HG03108 (cell line): Measurements from ENCODE around the gene CTDSPL.
"Not testable (repeated sequence)": the region's sequence is repeated elsewhere in the genome, so short reads cannot be mapped to it uniquely, and the experiment has no call there.

Experiments
- ATAC-seq: cut with Tn5 transposase; IDR thresholded peaks from one replicate; pipeline ENCODE4 v1.9.1; 2021; ENCODE audit warnings: moderate library complexity; ENCODE audit not compliant: unreplicated experiment

Gene CTDSPL

DNA sequence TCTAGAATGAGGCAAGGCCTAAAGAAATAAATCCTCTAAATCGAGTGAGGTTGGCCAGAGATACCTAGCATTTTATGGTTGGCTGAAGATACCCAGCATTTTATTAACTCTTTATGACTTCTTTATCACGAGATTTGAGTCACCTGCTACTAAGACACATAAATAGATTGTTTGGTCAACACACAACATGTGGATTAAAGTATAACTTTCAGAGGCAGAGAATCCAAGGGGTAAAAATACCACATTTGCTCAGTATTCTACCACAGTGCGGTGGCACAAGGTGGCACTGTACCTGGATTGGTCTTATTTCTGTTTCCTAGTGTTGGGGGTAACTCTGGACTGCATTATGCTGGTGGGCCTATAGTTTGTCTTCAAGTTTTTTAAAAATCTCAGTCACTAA is 102.0 kb downstream of the CTDSPL start:
- no peak for ATAC-seq

DNA sequence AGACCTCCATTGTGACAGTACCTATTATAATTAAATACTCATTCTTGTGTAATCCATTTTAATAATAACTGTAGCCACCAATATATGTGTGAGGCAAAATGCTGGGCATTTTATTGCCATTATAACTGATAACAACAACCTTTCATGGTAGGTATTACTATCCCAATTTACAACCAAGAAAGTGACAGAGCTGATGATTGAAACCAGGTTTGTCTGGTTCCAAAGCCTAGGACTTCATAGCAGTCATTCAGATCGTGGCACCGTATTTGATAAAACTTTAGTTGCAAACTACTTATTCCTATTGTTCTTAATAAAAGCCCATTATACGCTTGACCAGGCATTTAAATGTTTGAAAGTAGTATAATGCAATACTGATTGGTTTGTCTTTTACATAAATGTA is 102.5 kb downstream of the CTDSPL start:
- no peak for ATAC-seq

DNA sequence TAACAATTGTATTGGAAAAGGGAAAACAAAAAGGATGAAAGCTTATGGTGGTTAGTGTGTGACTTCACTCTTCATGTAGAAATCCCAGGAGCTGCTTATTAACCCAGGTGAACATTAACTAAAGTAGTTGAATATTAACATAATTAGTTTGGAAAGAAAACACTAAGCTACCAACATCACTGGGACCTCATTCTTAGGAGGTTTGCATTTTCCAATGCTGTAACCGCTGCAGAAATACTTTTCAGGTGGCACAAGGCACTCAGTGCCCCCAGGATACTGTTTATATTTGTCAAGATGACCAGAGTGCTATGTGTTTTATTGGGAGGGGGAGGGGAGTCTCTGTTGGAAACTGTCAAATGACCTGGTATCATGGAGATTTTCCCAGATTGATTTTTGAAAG is 103.0 kb downstream of the CTDSPL start:
- ATAC-seq, result no peak

DNA sequence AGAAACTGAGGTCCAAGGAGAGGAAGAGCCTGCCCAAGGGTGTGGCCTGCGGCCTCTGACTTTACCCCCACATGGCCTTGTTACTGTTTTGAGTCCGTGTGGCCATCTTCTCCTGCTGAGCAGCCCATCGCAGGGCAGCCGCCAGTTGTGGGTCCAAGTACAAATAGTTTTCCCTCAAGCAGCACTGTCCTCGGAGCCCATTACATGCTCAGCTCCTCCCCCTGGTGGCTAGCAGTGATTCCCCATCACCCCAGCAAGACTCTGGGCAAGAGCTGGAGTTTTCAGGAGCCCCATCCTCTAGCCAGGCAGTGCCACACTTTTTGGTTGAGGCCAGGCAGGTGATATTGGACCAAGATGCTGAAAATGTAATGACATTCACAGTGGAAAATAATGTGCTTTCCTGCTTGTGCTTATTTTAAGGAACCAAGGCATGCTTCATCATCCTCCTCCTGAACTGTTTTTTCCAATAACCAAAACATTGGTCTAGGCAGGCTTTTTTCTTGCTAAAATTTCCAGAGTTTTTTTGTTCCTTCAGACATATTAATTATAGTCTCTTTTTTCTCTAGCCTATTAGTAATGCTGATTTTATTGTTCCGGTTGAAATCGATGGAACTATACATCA is 105.7 kb downstream of the CTDSPL start:
- ATAC-seq, result peak; percentile 52

DNA sequence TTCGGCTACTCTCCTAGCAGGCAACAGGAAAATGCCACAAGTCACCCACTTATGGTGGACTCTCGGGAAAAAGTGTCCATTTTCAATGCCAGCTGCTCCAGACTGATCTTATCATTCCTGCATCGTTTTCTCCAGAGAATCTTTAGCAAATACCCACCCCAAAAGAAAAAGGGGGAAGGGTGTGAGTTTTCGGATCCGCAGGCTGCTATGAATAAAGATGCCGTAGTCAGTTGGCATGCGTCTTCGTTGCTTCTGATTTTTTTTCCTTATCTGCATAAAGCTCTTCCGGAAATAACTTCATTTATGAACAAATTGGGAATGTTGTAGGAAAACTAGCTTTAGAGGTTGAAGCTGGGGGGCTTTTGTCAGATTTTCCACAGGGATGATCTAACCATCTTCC is 106.5 kb downstream of the CTDSPL start:
- no peak for ATAC-seq

DNA sequence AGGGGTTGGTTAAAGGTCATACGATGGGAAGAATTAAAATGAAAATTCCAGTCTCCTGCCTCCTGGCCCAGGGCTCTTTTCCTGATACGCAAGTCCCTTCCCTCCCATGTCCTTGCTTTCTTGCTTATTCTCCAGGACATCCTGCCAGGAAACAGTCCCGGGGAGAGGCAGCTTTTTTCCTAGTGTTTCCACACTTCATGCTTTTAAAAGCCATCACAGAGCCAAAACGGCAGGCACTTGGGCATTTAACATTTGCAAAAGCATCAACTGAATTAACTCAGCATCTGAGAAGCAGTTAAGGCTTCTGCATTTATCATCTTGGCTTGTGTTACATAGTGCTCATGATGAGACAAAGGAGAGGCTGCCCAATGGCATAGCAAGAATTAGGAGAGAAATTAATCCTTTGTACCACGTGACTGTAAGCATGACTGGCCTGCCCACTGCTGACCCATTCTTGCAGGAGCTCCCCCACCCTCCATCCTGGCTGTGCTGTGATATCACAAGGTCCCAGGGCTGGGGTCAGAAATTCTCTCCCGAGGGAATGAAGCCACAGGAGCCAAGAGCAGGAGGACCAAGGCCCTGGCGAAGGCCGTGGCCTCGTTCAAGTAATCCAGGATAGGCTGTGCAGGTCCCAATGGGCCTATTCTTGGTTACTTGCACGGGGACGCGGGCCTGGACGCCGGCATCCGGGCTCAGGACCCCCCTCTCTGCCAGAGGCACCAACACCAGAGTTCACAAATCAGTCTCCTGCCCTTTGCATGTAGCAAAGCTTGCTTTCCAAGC is 107.3 kb downstream of the CTDSPL start:
- ATAC-seq, result no peak

DNA sequence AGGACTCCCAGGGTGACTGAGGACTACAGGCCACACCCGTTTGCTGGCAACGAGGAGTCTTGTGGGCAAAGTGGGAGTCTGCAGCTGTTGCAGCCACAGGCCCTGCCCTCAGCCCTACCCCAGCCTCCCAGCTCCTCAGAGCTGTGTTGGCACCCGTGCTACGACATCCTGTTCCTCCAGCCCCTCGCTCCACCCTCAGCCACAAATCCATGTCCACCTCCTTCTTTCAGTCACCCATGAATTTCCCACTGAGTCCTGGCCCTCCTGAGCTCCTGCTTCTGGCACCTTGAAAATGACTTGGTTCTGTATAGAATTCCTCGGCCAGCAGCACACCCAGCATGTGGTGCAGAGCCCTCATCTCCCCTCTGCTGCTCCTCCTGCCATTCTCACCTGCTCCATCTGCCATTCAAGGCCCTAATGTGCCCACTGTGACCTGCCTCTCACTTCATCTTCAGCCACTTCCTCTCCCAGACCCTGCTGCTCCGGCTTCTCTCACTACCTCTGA is 108.0 kb downstream of the CTDSPL start:
- no peak for ATAC-seq

DNA sequence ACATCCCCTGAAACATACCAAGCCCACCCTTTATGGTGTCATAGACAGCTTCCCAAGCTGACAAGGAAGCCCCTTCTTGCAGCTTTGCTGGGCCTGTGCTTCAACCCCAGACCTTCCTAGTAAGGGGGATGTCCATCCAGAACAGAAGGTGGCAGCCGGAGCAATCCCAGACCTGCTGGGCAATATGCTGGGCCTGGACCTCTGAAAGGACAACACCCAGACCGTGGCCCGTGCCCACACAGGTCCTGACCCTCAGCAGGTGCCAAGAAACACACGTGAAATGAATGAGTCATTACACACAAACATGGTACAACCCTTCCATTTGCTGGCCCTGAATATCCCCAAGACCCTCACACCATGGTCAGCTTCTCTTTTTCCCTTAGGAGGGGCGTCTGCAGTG is 109.1 kb downstream of the CTDSPL start:
- ATAC-seq, result no peak

DNA sequence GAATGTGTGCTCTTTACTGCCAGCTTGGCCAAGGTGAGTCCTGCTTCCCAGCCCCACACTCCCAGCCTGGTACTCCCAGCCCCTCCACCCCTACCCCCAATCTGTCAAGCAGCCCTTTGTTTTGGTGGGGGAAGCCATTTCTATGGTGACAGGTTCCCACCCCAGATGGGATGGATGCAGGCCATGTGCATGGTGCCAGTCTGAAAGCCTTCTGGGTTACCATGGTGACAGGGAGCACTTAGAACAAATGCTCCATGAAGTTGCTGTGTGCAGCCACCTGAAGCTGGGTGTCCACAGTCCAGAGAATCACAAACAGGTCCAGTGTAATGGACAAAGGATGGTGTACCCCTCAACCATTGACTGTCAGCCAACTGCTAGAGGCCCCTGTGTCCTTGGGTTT is 109.8 kb downstream of the CTDSPL start:
- no peak for ATAC-seq

DNA sequence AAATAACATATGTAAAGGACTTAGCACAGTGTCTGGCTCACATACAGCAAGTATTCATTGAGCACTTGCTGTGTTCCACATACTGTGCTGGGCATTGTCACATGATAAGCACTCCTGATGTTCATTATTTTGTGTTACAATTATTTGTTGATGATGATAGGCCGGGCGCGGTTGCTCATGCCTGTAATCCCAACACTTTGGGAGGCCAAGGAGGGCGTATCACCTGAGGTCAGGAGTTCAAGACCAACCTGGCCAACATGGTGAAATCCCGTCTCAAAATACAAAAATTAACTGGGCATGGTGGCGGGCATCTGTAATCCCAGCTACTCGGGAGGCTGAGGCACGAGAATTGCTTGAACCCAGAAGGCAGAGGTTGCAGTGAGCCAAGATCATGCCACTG is 110.4 kb downstream of the CTDSPL start:
- ATAC-seq, result not testable (repeated sequence)

DNA sequence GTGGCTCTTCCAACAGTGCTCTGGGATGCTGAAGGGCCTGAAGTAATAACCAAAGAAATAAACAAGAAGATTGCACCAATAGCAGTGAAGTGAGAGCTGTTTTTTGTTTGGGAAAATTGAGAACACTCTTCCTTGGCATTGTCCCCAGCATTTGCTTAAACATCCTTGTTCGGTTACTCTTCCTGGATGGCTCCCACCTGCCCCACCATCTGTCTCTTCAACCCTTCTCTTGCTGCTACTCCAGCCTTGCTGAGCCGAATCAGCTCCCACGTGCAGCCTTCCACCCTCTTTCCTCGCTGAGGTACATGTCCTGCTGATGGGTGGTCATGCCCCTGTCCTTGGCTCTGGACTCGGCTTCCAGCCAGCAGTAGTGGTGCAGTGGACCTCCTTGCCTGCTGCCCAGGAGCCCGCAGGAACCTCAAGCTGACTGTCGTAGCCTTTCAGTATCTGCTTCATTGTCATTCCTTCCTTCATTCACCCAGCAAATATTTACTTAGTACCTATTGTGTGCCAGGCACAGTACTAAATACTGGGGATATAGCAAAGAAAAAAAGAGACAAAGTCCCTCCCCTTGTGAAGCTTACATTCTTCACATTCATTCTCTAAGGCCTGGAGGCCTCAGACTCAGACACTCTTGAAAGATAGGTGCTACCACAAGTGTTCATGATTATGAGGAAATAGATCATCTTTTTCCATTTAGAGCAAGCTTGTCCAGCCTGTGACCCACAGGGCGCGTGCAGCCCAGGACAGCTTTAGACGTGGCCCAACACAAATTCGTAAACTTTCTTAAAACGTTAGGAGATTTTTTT is 111.8 kb downstream of the CTDSPL start:
- no peak for ATAC-seq

DNA sequence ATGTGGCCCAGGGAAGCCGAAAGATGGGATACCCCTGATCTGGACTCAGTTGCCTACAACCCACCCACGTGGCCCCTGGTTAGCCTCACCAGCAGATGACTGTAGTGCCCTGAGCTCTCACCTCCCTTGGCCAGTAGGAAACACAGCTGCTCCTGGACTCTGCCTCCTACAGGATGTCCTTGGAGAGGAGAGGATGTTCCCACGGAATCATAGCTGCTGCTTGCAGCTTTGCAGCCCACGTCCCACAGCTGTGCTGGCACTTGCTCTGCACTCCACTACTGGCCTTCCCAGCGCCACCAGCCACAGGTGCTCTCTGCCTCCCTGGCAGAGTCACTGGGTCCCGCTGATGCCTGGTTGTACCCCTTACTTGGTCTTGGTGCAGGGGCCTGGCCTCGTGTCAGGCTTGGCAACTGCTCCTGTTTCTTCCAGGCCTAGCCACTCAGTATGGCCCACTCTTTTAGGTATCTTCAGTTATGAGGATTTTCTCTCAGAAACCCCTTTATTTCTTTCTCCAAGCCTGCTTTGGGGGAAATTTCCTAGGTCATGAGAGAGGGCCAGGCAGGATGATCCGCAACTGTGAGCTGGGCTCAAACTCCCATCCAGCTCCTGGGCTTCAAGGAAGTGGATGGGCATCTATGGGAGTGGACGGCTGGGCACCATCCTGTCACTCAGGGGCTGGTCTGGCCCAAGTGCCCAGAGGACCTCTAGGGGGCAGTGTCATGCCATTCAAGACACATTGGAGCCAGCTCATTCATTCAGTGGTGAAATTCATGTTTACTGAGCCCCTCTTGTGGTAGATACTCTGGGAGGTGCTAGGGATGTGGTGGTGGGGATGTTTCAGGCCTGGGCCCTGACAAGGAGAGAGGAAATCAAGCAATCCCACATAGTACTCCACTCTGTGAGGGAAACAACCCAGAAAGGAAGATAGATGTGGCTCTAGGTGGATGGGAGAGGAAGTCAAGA is 112.7 kb downstream of the CTDSPL start:
- peak; percentile 86 for ATAC-seq

DNA sequence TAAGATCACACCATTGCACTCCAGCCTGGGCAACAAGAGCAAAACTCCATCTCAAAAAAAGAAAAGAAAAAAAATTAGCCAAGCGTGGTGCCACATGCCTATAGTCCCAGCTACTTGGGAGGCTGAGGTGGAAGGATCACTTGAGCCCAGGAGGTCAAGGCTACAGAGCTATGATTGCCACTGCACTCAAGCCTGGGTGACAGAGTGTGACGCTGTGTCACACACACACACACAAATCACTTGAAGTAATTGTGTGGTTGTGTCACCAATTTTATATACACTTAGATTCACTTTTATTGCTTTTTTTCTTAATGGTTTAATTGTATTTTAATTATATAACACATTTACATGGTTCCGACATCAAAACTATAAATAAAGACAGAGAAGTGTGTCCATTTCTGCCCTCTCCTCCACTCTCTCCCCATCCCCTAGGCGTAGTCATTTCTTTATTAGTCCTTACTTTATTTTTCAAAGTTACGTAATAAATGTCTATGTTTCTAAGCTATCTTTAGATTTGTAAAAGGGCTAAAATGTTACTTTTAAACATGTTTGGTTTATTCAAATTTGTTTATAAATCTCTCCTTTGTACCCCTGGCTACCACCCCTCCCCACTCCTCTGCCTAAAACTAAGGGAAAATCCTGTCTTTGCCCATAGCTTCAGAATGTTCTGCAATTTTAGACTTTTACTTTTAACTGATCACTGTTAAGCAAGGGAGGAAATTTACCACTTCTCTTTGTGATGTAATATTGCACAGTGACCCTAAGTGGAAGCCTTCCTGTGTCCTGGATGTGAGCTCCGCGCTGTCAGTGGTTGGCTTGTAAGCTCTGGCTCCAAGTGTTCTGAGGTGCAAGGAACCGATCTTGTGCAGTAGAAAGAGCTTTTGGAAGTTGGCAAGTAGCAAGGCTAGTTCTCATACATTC is 118.1 kb downstream of the CTDSPL start:
- ATAC-seq, result no peak

DNA sequence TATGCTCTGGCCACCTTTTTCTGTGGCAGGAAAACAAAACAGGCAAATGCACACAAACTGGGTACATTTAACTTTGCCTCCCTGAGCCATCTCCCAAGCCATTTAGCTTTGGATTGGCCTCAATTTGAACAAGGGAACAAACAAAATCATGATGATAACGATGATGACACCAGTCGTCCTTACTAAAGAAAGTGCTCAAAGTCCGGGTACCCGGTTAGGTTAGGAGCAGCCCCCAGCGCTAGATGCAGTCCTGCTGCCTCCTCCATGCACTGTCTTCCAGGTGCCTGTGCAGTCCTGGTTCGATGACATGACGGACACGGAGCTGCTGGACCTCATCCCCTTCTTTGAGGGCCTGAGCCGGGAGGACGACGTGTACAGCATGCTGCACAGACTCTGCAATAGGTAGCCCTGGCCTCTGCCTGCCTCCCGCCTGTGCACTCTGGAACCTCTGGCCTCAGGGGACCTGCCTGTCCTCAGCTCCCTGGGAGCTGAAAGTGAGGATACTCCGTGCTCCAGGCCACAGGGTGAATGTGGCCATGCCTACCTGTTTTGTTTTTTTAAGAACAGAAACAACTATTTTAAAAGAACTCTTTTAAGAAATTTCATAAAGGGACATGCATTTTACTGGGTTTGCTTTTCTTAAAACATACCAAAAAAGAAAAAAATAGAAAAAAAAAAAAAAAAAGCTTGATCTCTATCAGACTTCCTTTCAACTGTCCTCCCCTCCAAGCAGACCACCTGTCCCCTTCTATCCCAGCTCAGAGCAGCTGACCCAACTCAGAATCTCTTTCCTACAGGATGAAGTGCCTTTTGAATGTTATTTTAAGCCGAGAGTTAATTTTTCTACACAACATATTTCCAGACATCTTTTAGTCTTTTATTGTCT is 119.0 kb downstream of the CTDSPL start:
- ATAC-seq, result no peak

DNA sequence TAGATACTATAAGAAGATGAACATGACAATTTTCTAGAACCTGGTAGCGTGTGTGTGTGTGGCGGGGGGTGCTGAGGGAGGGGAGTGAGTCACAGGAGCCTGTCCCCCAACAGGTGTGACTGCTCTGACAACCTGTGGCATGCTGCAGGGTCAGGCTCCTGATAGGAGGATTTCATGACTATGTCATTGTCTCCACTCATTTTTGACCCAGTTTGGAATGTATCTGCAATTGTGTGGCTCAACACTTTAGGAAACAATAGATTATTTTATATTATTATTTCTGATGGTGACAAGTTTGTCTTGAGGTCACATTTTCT is 119.6 kb downstream of the CTDSPL start:
- ATAC-seq, result no peak

DNA sequence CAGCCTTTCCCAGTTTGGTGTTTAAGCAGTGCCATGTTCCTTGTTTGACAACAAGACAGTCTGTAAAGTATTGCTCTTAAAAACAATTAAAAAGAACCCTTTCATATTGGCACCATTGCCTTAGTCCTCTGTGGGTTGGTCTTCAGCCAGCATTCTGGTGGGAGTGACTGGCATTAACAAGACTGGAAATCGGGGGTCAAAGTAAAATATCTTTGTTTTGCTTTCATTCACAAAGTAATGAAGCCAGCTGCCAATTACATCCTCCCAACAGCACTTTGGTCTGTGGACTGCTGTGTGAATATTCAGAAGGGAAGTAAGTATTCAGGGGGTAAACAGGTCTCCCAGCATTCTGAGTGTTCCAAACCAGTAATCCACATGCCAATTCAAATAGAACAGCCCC is 120.7 kb downstream of the CTDSPL start:
- no peak for ATAC-seq

DNA sequence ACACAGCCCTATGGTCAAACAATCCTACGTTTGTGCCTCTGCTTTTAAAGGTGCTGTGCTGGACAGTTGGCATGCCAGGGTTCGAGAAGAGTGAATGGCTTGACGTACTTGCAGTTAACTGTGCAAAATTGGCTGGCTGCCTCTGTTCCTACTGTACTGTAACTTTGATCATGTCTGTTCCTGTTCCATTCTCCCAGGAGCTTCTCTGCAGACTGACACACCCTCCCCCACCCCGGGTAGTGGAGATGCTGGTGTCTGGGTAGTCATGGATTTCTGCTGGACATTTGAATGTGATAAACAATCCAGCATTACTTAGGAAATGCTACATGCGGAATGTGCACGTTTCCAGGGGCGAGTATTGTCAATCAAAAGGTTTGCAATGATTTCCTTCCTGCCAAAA is 122.4 kb downstream of the CTDSPL start:
- ATAC-seq, result no peak

DNA sequence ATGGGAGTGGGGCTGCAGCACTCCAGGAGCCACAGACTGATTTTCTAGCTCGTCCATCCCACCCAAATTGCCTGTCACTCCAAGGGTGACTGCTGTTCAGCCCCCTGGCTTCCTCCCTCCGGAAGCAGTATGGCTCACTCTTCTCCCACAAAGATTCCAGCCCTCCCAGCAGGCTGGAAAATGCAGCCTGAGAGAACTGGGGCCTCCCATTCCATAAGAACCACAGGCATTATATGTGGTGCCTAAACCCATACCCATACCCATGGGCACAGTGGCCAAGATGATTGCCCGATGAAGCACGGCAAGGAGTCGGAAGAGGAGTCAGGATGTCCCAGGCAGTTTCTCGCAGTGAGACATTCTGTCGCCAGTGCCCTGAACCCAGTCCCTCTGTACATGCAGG is 122.9 kb downstream of the CTDSPL start:
- no peak for ATAC-seq
